ENCODE measurements around the gene FKBP1B. TPM values are rescaled to one million over a fixed set of nuclear protein-coding genes. Genes with fewer than 3 reads are reported as not detected.
A peak's percentile ranks its signal among the peaks of the same experiment; 100 is the strongest.
"Not testable (repeated sequence)": the region's sequence is repeated elsewhere in the genome, so short reads cannot be mapped to it uniquely, and the experiment has no call there.

Gene FKBP1B
- total RNA-seq, 1 donor from 2014 or later, result 30.0 TPM

DNA sequence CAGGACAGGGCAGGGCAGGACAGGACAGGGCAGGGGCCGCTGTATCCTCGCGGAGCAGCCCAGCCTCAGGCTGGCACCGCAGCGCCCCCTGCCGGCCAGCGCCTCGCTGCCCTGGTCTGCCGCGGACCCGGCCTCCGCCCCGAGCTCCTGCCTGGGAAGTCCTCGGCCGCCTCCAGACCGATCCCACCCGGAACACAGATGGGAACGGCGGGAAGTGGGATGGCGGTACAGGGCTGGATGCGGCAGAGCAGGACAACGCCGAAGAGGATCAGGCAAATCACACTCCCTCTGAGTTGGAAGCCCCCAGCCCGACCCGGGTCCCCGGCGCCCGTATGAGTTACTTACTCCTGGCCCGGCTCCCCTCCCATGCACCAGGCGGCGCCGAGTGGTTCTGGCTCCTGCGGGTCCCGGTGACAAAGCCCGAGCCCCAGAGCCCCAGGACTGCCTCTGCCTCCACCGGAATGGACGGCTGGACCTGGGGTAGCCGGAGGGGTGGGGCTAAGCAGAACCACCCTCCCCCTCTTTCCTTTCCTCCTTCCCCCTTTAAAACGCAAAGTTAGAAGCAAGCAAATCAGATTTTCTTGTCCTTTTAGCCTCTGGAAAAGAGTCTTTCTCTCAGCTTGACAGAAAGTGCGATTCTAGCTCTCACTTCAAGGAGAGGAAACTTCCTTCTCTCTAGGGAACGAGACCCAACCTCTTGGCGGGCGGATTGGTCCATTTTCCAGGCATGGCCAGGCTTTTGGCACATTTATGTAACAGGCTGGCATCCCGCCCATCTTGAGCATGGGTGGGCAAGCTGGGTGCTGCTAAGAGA, 35.1 kb downstream of the FKBP1B start, which contains the start of gene TP53I3:
TP53I3 (minus strand) TSS at position 449 of the 814 bp plus-strand sequence. CDS start 508 bp downstream, outside the sequence.
- FAIRE-seq, result no peak
- TF ChIP-seq, protein P1, sequence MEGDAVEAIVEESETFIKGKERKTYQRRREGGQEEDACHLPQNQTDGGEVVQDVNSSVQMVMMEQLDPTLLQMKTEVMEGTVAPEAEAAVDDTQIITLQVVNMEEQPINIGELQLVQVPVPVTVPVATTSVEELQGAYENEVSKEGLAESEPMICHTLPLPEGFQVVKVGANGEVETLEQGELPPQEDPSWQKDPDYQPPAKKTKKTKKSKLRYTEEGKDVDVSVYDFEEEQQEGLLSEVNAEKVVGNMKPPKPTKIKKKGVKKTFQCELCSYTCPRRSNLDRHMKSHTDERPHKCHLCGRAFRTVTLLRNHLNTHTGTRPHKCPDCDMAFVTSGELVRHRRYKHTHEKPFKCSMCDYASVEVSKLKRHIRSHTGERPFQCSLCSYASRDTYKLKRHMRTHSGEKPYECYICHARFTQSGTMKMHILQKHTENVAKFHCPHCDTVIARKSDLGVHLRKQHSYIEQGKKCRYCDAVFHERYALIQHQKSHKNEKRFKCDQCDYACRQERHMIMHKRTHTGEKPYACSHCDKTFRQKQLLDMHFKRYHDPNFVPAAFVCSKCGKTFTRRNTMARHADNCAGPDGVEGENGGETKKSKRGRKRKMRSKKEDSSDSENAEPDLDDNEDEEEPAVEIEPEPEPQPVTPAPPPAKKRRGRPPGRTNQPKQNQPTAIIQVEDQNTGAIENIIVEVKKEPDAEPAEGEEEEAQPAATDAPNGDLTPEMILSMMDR (IDR thresholded peaks at IDR 0.05; ENCODE audit: insufficient read depth, low read length, severe bottlenecking), result peak; percentile 90
- peak; percentile 69 for DNase-seq (ENCODE audit: low read depth)
- H3K27me3 ChIP-seq (ENCODE audit: control insufficient read depth, insufficient read depth, low read length), result no peaks in the 10 kb centered on the region
- peaks cover 14% of the 10 kb centered on the region for H3K36me3 ChIP-seq (ENCODE audit: control insufficient read depth, insufficient read depth, low read length)
- H3K4me3 ChIP-seq (ENCODE audit: low read depth, low read length), result peak within 1 kb of the TSS; percentile 77

DNA sequence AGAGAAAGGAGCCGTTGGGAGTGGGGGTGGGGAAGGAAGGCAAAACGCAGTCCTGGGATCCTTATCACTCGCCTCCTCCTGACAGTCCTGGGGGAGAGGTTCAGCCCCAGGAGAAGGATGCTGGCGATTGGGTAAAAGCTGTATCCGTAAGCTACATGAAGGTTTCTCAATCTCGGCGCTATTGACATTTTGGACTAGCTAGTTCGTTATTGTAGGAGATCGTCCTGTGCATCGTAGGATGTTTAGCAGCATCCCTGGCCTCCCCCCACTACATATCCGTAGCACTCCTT, 35.6 kb downstream of the FKBP1B start:
- Histone ChIP-seq H3K27me3 (ENCODE audit: control insufficient read depth, insufficient read depth, low read length) (no peaks in the 10 kb centered on the region), H3K4me3 (ENCODE audit: low read depth, low read length) (peak overlapping the region; percentile 77), H3K36me3 (ENCODE audit: control insufficient read depth, insufficient read depth, low read length) (peaks cover 14% of the 10 kb centered on the region)
- TF ChIP-seq, protein P1 (IDR thresholded peaks at IDR 0.05; ENCODE audit: insufficient read depth, low read length, severe bottlenecking), result no peak
- FAIRE-seq, result no peak
- DNase-seq (ENCODE audit: low read depth), result peak; percentile 36

DNA sequence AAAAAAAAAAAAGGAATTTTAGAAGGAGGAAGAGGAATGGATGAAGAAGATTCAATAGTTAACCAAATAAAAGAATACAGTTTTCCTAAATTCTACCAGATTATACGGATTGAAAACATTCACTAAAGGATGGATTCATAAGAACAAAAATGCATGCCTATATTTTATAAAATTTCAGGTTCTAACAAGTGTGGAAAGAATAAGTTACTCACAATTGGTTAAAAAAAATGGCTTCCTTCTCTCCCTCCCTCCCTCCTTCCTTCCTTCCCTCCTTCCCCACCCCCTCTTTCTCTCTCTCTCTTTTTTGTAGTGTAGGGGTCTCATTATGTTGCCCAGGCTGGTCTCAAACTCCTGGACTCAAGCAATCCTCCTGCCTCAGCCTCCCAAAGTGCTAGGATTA, 36.7 kb downstream of the FKBP1B start:
- FAIRE-seq (no peak), DNase-seq (ENCODE audit: low read depth) (no peak)
- no peaks in the 10 kb centered on the region for H3K27me3 ChIP-seq (ENCODE audit: control insufficient read depth, insufficient read depth, low read length)
- H3K36me3 ChIP-seq (ENCODE audit: control insufficient read depth, insufficient read depth, low read length), result peaks cover 10% of the 10 kb centered on the region
- no peak overlapping the region for H3K4me3 ChIP-seq (ENCODE audit: low read depth, low read length)
- TF ChIP-seq, protein P1 (IDR thresholded peaks at IDR 0.05; ENCODE audit: insufficient read depth, low read length, severe bottlenecking), result no peak

DNA sequence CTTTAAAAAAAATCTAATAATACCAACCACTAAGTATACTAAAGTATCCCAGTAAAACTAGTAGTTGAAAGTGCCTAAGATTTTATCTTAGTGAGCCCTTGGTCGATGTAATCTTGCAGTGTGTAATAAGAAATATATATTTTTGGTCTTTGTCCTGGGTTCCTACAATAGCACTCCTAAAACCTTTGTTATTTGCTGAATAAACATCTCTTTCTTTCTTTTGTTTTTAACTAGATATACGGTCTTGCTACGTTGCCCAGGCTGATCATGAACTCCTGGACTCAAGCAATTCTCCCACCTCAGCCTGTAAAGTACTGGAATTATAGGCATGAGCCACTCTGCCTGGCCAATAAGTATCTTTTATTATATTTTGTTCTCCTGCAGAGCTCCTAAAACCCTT, 37.5 kb downstream of the FKBP1B start:
- FAIRE-seq (no peak), DNase-seq (ENCODE audit: low read depth) (no peak)
- H3K4me3 ChIP-seq (ENCODE audit: low read depth, low read length), result no peak overlapping the region
- H3K36me3 ChIP-seq (ENCODE audit: control insufficient read depth, insufficient read depth, low read length), result peaks cover 10% of the 10 kb centered on the region
- TF ChIP-seq, protein P1 (IDR thresholded peaks at IDR 0.05; ENCODE audit: insufficient read depth, low read length, severe bottlenecking), result no peak
- H3K27me3 ChIP-seq (ENCODE audit: control insufficient read depth, insufficient read depth, low read length), result no peaks in the 10 kb centered on the region

DNA sequence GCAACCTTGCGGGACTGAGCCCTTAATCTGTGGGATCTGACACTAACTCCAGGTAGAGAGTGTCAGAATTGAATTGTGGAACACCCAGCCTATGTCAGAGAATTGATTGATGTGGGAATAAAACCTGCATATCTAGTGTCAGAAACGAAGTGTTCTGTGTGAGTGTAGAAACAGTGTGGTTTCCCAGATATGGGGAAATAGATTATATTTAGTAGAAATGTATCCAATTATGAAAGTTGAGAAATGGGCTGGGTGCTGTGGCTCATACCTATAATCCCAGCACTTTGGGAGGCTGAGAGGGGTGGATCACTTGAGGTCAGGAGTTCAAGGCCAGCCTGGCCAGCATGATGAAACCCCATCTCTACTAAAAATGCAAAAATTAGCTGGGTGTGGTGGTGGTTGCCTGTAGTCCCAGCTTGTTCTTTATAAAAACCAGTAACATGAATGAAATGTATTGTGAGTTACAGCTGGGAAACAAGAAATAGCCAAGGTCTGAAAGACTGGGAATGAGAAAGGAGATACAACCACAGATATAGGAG, 39.3 kb downstream of the FKBP1B start:
- Histone ChIP-seq H3K27me3 (ENCODE audit: control insufficient read depth, insufficient read depth, low read length) (no peaks in the 10 kb centered on the region), H3K36me3 (ENCODE audit: control insufficient read depth, insufficient read depth, low read length) (no peaks in the 10 kb centered on the region), H3K4me3 (ENCODE audit: low read depth, low read length) (no peak overlapping the region)
- TF ChIP-seq, protein P1 (IDR thresholded peaks at IDR 0.05; ENCODE audit: insufficient read depth, low read length, severe bottlenecking), result no peak
- FAIRE-seq (no peak), DNase-seq (ENCODE audit: low read depth) (no peak)

DNA sequence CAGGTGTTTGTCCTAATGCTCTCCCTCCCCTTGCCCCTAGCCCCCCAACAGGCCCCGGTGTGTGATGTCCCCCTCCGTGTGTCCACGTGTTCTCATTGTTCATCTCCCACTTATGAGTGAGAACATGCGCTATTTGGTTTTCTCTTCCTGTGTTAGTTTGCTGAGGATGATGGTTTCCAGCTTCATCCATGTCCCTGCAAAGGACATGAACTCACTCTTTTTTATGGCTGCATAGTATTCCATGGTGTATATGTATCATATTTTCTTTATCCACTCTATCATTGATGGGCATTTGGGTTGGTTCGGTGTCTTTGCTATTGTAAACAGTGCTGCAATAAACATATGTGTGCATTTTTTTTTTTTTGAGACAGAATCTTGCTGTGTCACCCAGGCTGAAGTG, 43.7 kb downstream of the FKBP1B start:
- not testable (repeated sequence) for FAIRE-seq

DNA sequence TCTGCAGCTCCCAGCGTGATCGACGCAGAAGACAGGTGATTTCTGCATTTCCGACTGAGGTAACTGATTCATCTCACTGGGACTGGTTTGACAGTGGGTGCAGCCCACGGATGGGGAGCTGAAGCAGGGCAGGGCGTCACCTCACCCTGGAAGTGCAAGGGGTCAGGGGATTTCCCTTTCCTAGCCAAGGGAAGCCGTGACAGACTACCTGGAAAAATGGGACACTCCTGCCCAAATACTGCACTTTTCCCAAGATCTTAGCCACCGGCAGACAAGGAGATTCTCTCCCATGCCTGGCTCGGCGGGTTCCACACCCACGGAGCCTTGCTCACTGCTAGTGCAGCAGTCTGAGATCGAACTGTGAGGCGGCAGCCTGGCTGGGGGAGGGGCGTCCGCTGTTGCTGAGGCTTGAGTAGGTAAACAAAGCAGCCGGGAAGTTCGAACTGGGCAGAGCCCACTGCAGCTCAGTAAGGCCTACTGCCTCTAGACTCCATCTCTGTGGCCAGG, 45.7 kb downstream of the FKBP1B start:
- not testable (repeated sequence) for DNase-seq (ENCODE audit: low read depth); H3K4me3 ChIP-seq (ENCODE audit: low read depth, low read length); FAIRE-seq

More for the DNA sequence above, 43.7 kb downstream of the FKBP1B start:
- H3K27me3 ChIP-seq (ENCODE audit: control insufficient read depth, insufficient read depth, low read length); H3K4me3 ChIP-seq (ENCODE audit: low read depth, low read length); H3K36me3 ChIP-seq (ENCODE audit: control insufficient read depth, insufficient read depth, low read length); DNase-seq (ENCODE audit: low read depth): not testable (repeated sequence)

DNA sequence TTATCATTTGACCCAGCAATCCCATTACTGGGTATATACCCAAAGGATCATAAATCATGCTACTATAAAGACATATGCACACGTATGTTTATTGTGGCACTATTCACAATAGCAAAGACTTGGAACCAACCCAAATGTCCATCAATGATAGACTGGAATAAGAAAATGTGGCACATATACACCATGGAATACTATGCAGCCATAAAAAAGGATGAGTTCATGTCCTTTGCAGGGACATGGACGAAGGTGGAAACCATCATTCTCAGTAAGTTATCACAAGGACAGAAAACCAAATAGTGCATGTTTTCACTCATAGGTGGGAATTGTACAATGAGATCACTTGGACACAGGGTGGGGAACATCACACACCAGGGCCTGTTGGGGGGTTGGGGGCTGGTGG, 51.2 kb downstream of the FKBP1B start:
- H3K27me3 ChIP-seq (ENCODE audit: control insufficient read depth, insufficient read depth, low read length); FAIRE-seq; DNase-seq (ENCODE audit: low read depth); H3K36me3 ChIP-seq (ENCODE audit: control insufficient read depth, insufficient read depth, low read length); H3K4me3 ChIP-seq (ENCODE audit: low read depth, low read length): not testable (repeated sequence)

More for the DNA sequence above, 45.7 kb downstream of the FKBP1B start:
- not testable (repeated sequence) for H3K36me3 ChIP-seq (ENCODE audit: control insufficient read depth, insufficient read depth, low read length); H3K27me3 ChIP-seq (ENCODE audit: control insufficient read depth, insufficient read depth, low read length)

Data from bronchial epithelial cell (primary cell).